ENCODE results near the gene RPTOR. TPM values are rescaled to one million over a fixed set of nuclear protein-coding genes. Genes with fewer than 3 reads are reported as not detected.

RPTOR gene
- total and polyA plus RNA-seq, 2 donors (not counting 3 experiments of a cell fraction or from before 2014, with no cell fraction given), result 10.7 to 41.8 TPM

DNA sequence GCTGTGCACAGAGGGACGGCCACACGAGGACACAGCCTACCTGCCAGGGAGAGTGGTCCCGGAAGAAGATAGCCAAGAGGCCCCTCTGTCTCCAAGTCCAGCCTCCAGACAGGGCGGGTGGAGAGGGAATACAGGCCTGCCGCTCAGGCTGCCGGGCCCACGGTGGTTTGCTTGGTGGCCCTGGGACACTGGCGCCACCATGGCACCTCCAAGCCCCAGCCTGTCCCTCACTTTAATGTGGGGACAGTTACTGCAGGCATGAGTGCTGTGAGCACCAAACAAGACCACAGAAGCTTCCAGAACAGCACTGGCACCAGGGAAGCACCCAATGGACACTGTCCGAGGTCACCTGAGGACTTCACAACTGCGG lies 425.0 kb downstream of the RPTOR start:
- ChIA-PET CTCF (interaction anchor here (0.7 to 4.5 kb wide), 7 partner anchors 9 to 543 kb away, joined by 3 to 53 read pairs (median 5); no protein-coding TSS in a partner anchor), POLR2A (no interaction called here)
- TF ChIP-seq POLR2A (IDR thresholded peaks at IDR 0.05; ENCODE audit: low read depth, low read length), result no peak
- no peak for TF ChIP-seq EZH2 (IDR thresholded peaks at IDR 0.05; ENCODE audit: borderline replicate concordance, low read depth, low read length, severe bottlenecking)
- no peak for TF ChIP-seq JUN (IDR thresholded peaks at IDR 0.05; ENCODE audit: borderline replicate concordance, insufficient read depth, insufficient read length, low read depth)
- TF ChIP-seq, protein P1, sequence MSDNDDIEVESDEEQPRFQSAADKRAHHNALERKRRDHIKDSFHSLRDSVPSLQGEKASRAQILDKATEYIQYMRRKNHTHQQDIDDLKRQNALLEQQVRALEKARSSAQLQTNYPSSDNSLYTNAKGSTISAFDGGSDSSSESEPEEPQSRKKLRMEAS (IDR thresholded peaks at IDR 0.05; ENCODE audit: insufficient read depth, insufficient read length), result no peak
- TF ChIP-seq GATA2 (IDR thresholded peaks at IDR 0.05; ENCODE audit: insufficient read depth, insufficient read length, low read depth, low read length), result no peak
- TF ChIP-seq, protein P2, sequence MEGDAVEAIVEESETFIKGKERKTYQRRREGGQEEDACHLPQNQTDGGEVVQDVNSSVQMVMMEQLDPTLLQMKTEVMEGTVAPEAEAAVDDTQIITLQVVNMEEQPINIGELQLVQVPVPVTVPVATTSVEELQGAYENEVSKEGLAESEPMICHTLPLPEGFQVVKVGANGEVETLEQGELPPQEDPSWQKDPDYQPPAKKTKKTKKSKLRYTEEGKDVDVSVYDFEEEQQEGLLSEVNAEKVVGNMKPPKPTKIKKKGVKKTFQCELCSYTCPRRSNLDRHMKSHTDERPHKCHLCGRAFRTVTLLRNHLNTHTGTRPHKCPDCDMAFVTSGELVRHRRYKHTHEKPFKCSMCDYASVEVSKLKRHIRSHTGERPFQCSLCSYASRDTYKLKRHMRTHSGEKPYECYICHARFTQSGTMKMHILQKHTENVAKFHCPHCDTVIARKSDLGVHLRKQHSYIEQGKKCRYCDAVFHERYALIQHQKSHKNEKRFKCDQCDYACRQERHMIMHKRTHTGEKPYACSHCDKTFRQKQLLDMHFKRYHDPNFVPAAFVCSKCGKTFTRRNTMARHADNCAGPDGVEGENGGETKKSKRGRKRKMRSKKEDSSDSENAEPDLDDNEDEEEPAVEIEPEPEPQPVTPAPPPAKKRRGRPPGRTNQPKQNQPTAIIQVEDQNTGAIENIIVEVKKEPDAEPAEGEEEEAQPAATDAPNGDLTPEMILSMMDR (IDR thresholded peaks at IDR 0.05; ENCODE audit: extremely low read depth in 1 of 2, insufficient read depth in 1 of 2, low read depth in 1 of 2, low read length in 2 of 2), result no peak
- TF ChIP-seq MYC (IDR thresholded peaks at IDR 0.05; ENCODE audit: low read depth, low read length), result no peak
- no peak for TF ChIP-seq POLR2AphosphoS5 (IDR thresholded peaks at IDR 0.05; ENCODE audit: insufficient read depth, low read depth, low read length)
- Histone ChIP-seq H3K27ac (ENCODE audit: insufficient read depth, low read depth, low read length) (no peak overlapping the region), H3K27me3 (ENCODE audit: control insufficient read depth in 2 of 2, insufficient read depth in 2 of 2, low read length in 2 of 2) (no peaks in the 10 kb centered on the region), H3K9me3 (replicated peaks; ENCODE audit: control insufficient read depth, insufficient read depth, low read length) (no peaks in the 10 kb centered on the region), H4K20me1 (replicated peaks; ENCODE audit: control insufficient read depth, extremely low read depth, insufficient read depth, low read length) (no peaks in the 10 kb centered on the region), H3K36me3 (ENCODE audit: control insufficient read depth in 2 of 2, extremely low read depth in 1 of 2, insufficient read depth in 2 of 2, low read length in 2 of 2) (no peaks in the 10 kb centered on the region), H3K9me1 (replicated peaks; ENCODE audit: control insufficient read depth, extremely low read depth, insufficient read depth, low read length) (no peaks in the 10 kb centered on the region), H3K9ac (replicated peaks; ENCODE audit: extremely low read depth, insufficient read depth, low read length) (no peak overlapping the region), H3K4me2 (ENCODE audit: insufficient read depth, low read length) (no peak overlapping the region), H3K4me1 (ENCODE audit: control insufficient read depth, extremely low read depth, insufficient read depth, low read length) (no peaks in the 10 kb centered on the region), H3K79me2 (ENCODE audit: control insufficient read depth, insufficient read depth, low read length) (no peaks in the 10 kb centered on the region), H3K4me3 (replicated peaks in 1 of 3; ENCODE audit: insufficient read depth in 1 of 3, low read depth in 1 of 3, low read length in 3 of 3) (no peak overlapping the region), H2AFZ (ENCODE audit: low read depth, low read length) (no peak overlapping the region)
- BruUV-seq (replicated peaks), result no TSS peak
- intact Hi-C loops (cut with micrococcal nuclease) (loop anchor here (1.0 kb wide), 1 partner anchor 103 kb away; no protein-coding TSS in a partner anchor), dilution Hi-C loops (cut with MboI; ENCODE audit: extremely low pct_ligation_motif_present, low sequenced_read_pairs) (no loop called here)
- DNase-seq (ENCODE audit: low read depth, low spot score) (no peak), FAIRE-seq (no peak)

Measured in endothelial cell of umbilical vein (primary cell).